Gastroesophageal sphincter (tissue), 3 donors: Measurements from ENCODE around the gene IGSF9.

ENCODE experiments used
- EP300 ChIP-seq: sonication (generic); formaldehyde crosslinking; IDR thresholded peaks from one replicate; pipeline ENCODE4 v1.6.1; 2017; ENCODE audit warnings: antibody characterized with exemption, mild to moderate bottlenecking
- TF ChIP-seq, protein P1 (sequence below), 4 experiments: fragments of 200-600 bp in 2 of 4; fragments of 450-650 bp in 2 of 4; sonication (generic) in 1 of 4; IDR thresholded peaks; one replicate each; pipeline ENCODE4 v1.5.1; 2017 to 2019; ENCODE audit warnings: antibody characterized with exemption in 4 of 4, mild to moderate bottlenecking in 2 of 4, moderate library complexity in 2 of 4

- TF ChIP-seq, protein P1, sequence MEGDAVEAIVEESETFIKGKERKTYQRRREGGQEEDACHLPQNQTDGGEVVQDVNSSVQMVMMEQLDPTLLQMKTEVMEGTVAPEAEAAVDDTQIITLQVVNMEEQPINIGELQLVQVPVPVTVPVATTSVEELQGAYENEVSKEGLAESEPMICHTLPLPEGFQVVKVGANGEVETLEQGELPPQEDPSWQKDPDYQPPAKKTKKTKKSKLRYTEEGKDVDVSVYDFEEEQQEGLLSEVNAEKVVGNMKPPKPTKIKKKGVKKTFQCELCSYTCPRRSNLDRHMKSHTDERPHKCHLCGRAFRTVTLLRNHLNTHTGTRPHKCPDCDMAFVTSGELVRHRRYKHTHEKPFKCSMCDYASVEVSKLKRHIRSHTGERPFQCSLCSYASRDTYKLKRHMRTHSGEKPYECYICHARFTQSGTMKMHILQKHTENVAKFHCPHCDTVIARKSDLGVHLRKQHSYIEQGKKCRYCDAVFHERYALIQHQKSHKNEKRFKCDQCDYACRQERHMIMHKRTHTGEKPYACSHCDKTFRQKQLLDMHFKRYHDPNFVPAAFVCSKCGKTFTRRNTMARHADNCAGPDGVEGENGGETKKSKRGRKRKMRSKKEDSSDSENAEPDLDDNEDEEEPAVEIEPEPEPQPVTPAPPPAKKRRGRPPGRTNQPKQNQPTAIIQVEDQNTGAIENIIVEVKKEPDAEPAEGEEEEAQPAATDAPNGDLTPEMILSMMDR (IDR thresholded peaks at IDR 0.05): no peak
- no peak for TF ChIP-seq EP300
These were observed 55.0 kb downstream of the IGSF9 start for GRCh38 chr1:159890390-159890789.
